ENCODE results near the gene HBG1.

Gene HBG1

GRCh38 chr11:5235364-5236095 lies 14.1 kb downstream of the HBG1 start:
- TF ChIP-seq BACH2 (CRISPR knock-in tag; IDR thresholded peaks at IDR 0.05; ENCODE audit: borderline replicate concordance) (no peak), TSHZ2 (CRISPR knock-in tag; IDR thresholded peaks at IDR 0.05) (no peak), ZC3H10 (CRISPR knock-in tag; IDR thresholded peaks at IDR 0.05) (no peak), ZNF8 (CRISPR knock-in tag; IDR thresholded peaks at IDR 0.05) (no peak), CSDC2 (CRISPR knock-in tag; IDR thresholded peaks at IDR 0.05) (no peak), GLIS3 (CRISPR knock-in tag; IDR thresholded peaks at IDR 0.05) (no peak), ZFP3 (CRISPR knock-in tag; IDR thresholded peaks at IDR 0.05) (no peak), ESRRG (CRISPR knock-in tag; IDR thresholded peaks at IDR 0.05) (no peak), PPARA (CRISPR knock-in tag; IDR thresholded peaks at IDR 0.05; ENCODE audit: borderline replicate concordance) (no peak), CSRNP3 (CRISPR knock-in tag; IDR thresholded peaks at IDR 0.05) (no peak), OSR1 (CRISPR knock-in tag; IDR thresholded peaks at IDR 0.05) (no peak)

GRCh38 chr11:5234381-5234834 lies 15.2 kb downstream of the HBG1 start, which contains the start of gene HBD:
TSS of gene HBD (minus strand) at chr11:5234483. CDS start at chr11:5234433, 50 bp downstream.
- TF ChIP-seq OSR1 (CRISPR knock-in tag; IDR thresholded peaks at IDR 0.05) (no peak), TCF4 (CRISPR knock-in tag; IDR thresholded peaks at IDR 0.05; ENCODE audit: borderline replicate concordance) (no peak), ZNF565 (CRISPR knock-in tag; conservative IDR thresholded peaks at IDR 0.05; ENCODE audit: low read depth) (no peak), ZFP3 (CRISPR knock-in tag; IDR thresholded peaks at IDR 0.05) (no peak), CSRNP3 (CRISPR knock-in tag; IDR thresholded peaks at IDR 0.05) (no peak), GLIS3 (CRISPR knock-in tag; IDR thresholded peaks at IDR 0.05) (no peak), RARB (CRISPR knock-in tag; IDR thresholded peaks at IDR 0.05) (no peak), TSHZ2 (CRISPR knock-in tag; IDR thresholded peaks at IDR 0.05) (no peak), CREB5 (CRISPR knock-in tag; IDR thresholded peaks at IDR 0.05; ENCODE audit: low read depth) (no peak), PPARA (CRISPR knock-in tag; IDR thresholded peaks at IDR 0.05; ENCODE audit: borderline replicate concordance) (no peak)
- ATAC-seq, result no peak

More at GRCh38 chr11:5235364-5236095, 14.1 kb downstream of the HBG1 start:
- no peak for ATAC-seq

GRCh38 chr11:5233307-5233706 lies 16.4 kb downstream of the HBG1 start:
- no peak for ATAC-seq
- no peak for TF ChIP-seq CSDC2 (CRISPR knock-in tag; IDR thresholded peaks at IDR 0.05)
- no peak for TF ChIP-seq ZFP30 (CRISPR knock-in tag; IDR thresholded peaks at IDR 0.05)
- no peak for TF ChIP-seq ZNF70 (CRISPR knock-in tag; IDR thresholded peaks at IDR 0.05)
- TF ChIP-seq SNAI2 (CRISPR knock-in tag; IDR thresholded peaks at IDR 0.05), result no peak
- no peak for TF ChIP-seq PATZ1 (CRISPR knock-in tag; IDR thresholded peaks at IDR 0.05; ENCODE audit: borderline replicate concordance)
- TF ChIP-seq GLIS3 (CRISPR knock-in tag; IDR thresholded peaks at IDR 0.05), result no peak
- TF ChIP-seq ARNTL (CRISPR knock-in tag; IDR thresholded peaks at IDR 0.05; ENCODE audit: borderline replicate concordance, low read depth), result no peak
- no peak for TF ChIP-seq PPARA (CRISPR knock-in tag; IDR thresholded peaks at IDR 0.05; ENCODE audit: borderline replicate concordance)
- TF ChIP-seq TOX (CRISPR knock-in tag; IDR thresholded peaks at IDR 0.05; ENCODE audit: borderline replicate concordance), result no peak
- no peak for TF ChIP-seq CREB5 (CRISPR knock-in tag; IDR thresholded peaks at IDR 0.05; ENCODE audit: low read depth)
- TF ChIP-seq RARB (CRISPR knock-in tag; IDR thresholded peaks at IDR 0.05), result no peak
- no peak for TF ChIP-seq ISL1 (CRISPR knock-in tag; IDR thresholded peaks at IDR 0.05)
- TF ChIP-seq OSR1 (CRISPR knock-in tag; IDR thresholded peaks at IDR 0.05), result no peak
- TF ChIP-seq ZNF565 (CRISPR knock-in tag; conservative IDR thresholded peaks at IDR 0.05; ENCODE audit: low read depth), result no peak

Measured in SK-N-SH treated with all-trans-retinoic acid at 6 μM for 48 hours (cell line).